Activated naive CD4-positive, alpha-beta T cell treated with anti-CD3 and anti-CD28 coated beads, Interleukin-2, amount 50 U/mL, for 24 hours (primary cell): ENCODE results near the gene UNC5B.

Experiments
- H3K27ac Mint-ChIP-seq: one replicate; pipeline ENCODE4 v1.8.0; 2021; ENCODE audit warnings: mild to moderate bottlenecking, mixed read lengths
- H3K27me3 Mint-ChIP-seq: one replicate; pipeline ENCODE4 v1.8.0; 2021; ENCODE audit warnings: mixed read lengths
- H3K36me3 Mint-ChIP-seq: one replicate; pipeline ENCODE4 v1.8.0; 2021; ENCODE audit warnings: mixed read lengths
- H3K4me1 Mint-ChIP-seq: one replicate; pipeline ENCODE4 v1.8.0; 2021; ENCODE audit warnings: mixed read lengths
- H3K4me3 Mint-ChIP-seq: one replicate; pipeline ENCODE4 v1.8.0; 2021; ENCODE audit warnings: mild to moderate bottlenecking, mixed read lengths
- H3K9me3 Mint-ChIP-seq: one replicate; pipeline ENCODE4 v1.8.0; 2021; ENCODE audit warnings: mixed read lengths

The UNC5B gene

DNA sequence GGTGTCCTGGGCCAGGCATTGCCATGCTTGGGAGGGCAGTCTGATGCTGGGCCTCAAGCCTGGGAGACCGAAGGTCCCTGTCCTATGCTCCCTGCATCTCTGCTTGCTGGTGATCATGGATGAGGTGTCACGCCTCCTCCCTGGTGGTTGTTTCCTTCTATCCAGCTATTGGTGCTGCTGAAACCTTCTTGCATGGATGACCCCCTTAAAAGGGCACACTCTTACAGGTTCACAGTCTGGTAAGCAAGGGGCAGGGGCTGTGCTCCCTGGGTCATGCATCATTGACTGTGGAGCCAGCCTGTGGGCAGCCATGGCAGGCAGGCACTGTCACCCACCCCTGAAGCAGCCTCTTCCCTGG lies 69.9 kb downstream of the UNC5B start:
- H3K4me1 Mint-ChIP-seq, result no peaks in the 10 kb centered on the region
- H3K27me3 Mint-ChIP-seq, result no peaks in the 10 kb centered on the region
- no peak overlapping the region for H3K27ac Mint-ChIP-seq
- H3K36me3 Mint-ChIP-seq, result no peaks in the 10 kb centered on the region
- H3K9me3 Mint-ChIP-seq, result no peaks in the 10 kb centered on the region
- H3K4me3 Mint-ChIP-seq, result no peak overlapping the region

GRCh38 chr10:71283410-71283809 lies 71.0 kb downstream of the UNC5B start:
- no peaks in the 10 kb centered on the region for H3K4me1 Mint-ChIP-seq
- H3K36me3 Mint-ChIP-seq, result no peaks in the 10 kb centered on the region
- no peaks in the 10 kb centered on the region for H3K9me3 Mint-ChIP-seq
- no peak overlapping the region for H3K27ac Mint-ChIP-seq
- no peak overlapping the region for H3K4me3 Mint-ChIP-seq
- peaks cover 2% of the 10 kb centered on the region for H3K27me3 Mint-ChIP-seq

DNA sequence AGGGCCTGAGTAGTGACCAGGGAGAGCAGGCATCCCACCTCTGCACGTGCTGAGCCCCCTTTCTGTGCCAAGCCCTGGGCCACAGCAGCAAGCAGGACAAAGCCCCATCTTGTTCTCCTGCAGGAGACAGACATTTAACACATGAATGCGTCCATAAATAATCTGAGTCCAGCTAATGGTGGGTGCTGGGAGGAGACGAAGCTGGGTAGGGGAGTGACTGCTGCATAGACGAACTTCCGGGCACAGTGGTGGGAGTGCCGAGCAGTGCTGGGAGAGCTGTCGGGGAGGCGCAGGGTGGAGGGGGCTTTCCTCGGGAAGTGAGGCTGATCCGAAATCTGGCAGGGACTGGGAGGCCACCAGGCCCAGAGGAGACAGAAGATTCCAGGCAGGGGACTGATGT lies 71.5 kb downstream of the UNC5B start:
- H3K36me3 Mint-ChIP-seq, result no peaks in the 10 kb centered on the region
- no peak overlapping the region for H3K27ac Mint-ChIP-seq
- no peaks in the 10 kb centered on the region for H3K4me1 Mint-ChIP-seq
- no peaks in the 10 kb centered on the region for H3K9me3 Mint-ChIP-seq
- H3K4me3 Mint-ChIP-seq, result no peak overlapping the region
- peaks cover 2% of the 10 kb centered on the region for H3K27me3 Mint-ChIP-seq

DNA sequence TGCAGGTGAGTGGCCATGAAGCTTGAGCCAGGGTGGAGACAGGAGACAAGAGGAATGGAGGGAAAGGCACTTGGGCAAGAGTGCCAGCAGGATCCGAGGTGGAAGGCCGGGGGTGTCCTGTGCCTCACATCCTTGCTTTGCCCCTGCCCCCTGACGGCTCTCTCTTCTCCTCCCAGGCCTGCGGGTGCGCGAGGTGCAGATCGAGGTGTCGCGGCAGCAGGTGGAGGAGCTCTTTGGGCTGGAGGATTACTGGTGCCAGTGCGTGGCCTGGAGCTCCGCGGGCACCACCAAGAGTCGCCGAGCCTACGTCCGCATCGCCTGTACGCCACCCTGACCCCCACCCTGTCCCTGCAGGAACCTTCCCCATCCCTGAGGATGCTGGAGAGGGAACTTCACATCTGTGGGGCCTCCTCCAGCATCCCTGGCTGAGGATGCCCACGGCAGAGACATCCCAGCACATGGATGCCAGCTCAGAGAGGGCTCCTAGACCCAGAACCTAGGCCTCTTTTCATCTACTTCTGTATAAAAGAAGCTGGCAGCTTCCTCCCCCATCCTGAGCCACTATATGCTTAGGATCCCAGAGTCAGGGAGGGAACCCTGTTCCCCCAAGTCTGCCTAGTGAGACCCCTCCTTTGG lies 72.3 kb downstream of the UNC5B start:
- no peak overlapping the region for H3K4me3 Mint-ChIP-seq
- H3K27ac Mint-ChIP-seq, result no peak overlapping the region
- H3K27me3 Mint-ChIP-seq, result peaks cover 2% of the 10 kb centered on the region
- no peaks in the 10 kb centered on the region for H3K4me1 Mint-ChIP-seq
- no peaks in the 10 kb centered on the region for H3K36me3 Mint-ChIP-seq
- H3K9me3 Mint-ChIP-seq, result no peaks in the 10 kb centered on the region

- Mint-ChIP-seq H3K36me3 (no peaks in the 10 kb centered on the region), H3K27me3 (peaks cover 2% of the 10 kb centered on the region), H3K4me3 (no peak overlapping the region), H3K27ac (no peak overlapping the region), H3K9me3 (no peaks in the 10 kb centered on the region), H3K4me1 (no peaks in the 10 kb centered on the region)
These were observed 72.8 kb downstream of the UNC5B start for GRCh38 chr10:71285180-71285545.

GRCh38 chr10:71285986-71286385 lies 73.6 kb downstream of the UNC5B start:
- H3K4me3 Mint-ChIP-seq, result no peak overlapping the region
- peaks cover 2% of the 10 kb centered on the region for H3K27me3 Mint-ChIP-seq
- no peak overlapping the region for H3K27ac Mint-ChIP-seq
- no peaks in the 10 kb centered on the region for H3K4me1 Mint-ChIP-seq
- no peaks in the 10 kb centered on the region for H3K9me3 Mint-ChIP-seq
- H3K36me3 Mint-ChIP-seq, result no peaks in the 10 kb centered on the region

DNA sequence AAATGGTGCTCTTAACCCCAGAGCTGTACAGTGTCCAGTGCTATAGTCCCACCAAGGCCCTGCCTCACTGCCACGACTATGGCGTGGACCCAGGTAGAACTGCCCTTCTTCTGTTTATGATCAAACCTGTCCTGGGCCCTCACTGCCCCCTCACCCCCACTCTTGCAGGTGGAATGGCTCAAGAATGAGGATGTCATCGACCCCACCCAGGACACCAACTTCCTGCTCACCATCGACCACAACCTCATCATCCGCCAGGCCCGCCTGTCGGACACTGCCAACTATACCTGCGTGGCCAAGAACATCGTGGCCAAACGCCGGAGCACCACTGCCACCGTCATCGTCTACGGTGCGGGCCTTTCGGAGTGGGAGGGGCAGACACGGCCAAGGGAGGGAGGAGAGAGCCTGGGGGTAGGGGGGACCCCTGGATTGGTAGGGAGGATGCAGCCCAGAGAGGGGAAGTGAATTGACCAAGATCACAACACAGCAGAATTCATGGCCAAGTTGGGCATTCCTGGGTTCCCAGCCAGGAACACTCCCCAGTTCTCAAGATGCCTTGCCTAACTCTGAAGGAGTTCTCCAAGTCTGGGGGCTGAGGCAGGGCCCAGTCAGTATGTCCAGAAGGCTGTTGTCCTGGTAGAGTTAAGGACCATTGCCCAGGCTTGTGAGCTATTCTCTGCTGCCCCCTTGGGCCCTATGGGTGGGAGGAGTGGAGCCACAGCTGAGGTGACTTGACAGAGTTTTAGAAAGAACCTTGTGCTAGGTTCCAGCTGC lies 74.3 kb downstream of the UNC5B start:
- Mint-ChIP-seq H3K27me3 (peaks cover 2% of the 10 kb centered on the region), H3K9me3 (no peaks in the 10 kb centered on the region), H3K4me3 (no peak overlapping the region), H3K36me3 (no peaks in the 10 kb centered on the region), H3K27ac (no peak overlapping the region), H3K4me1 (no peaks in the 10 kb centered on the region)

DNA sequence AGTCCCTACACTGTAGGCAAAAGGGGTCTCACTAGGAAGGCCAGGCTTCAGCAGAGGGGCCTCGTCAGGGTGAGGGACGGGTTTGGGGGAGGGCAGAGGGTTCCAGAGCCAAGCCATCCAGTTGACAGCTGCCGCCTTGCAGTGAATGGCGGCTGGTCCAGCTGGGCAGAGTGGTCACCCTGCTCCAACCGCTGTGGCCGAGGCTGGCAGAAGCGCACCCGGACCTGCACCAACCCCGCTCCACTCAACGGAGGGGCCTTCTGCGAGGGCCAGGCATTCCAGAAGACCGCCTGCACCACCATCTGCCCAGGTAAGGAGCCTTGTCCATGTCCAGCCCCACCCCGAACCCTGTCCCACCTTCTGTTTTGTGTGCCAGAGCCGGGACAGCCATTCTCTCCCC lies 75.1 kb downstream of the UNC5B start:
- H3K4me3 Mint-ChIP-seq, result no peak overlapping the region
- H3K4me1 Mint-ChIP-seq, result no peaks in the 10 kb centered on the region
- H3K27me3 Mint-ChIP-seq, result peaks cover 2% of the 10 kb centered on the region
- no peak overlapping the region for H3K27ac Mint-ChIP-seq
- no peaks in the 10 kb centered on the region for H3K36me3 Mint-ChIP-seq
- no peaks in the 10 kb centered on the region for H3K9me3 Mint-ChIP-seq

- H3K36me3 Mint-ChIP-seq, result no peaks in the 10 kb centered on the region
- H3K4me3 Mint-ChIP-seq, result no peak overlapping the region
These were observed 76.1 kb downstream of the UNC5B start for GRCh38 chr10:71288461-71288860.

DNA sequence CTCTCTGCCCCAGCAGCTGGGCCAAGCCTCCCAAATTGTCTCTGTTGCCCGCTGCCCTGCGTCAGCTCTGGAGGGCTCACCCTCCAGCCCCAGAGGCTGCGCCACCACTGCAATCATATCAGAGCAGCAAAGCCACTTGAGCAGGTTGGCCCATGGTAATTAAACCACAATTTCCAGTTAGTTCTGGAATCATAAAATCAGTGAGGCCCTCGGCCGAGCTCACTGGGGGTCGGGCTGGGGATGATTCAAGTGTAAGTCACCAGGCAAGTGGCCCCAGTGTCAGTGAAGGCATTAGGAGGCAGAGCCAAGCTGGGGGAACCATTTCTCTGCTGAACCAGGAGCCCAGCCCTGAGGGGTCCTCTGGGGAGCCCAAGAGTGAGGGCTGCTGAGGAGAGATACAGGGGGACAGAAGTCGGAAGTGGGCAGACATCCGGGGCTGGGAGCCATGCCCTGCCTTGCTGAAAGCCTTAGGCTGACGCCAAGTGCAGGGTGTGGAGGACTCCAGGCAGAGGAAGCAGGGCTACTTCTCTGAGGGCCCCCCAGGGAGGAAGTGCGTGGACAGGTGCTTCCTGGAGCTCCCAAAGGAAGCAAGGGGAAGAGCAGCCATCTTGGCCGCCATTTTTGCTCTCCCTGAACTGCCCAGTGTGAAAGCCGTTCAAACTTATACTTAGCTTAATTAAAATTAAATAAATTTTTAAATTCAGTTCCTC lies 77.2 kb downstream of the UNC5B start:
- H3K27ac Mint-ChIP-seq, result no peak overlapping the region
- no peaks in the 10 kb centered on the region for H3K4me1 Mint-ChIP-seq
- H3K9me3 Mint-ChIP-seq, result no peaks in the 10 kb centered on the region
- no peaks in the 10 kb centered on the region for H3K36me3 Mint-ChIP-seq
- H3K4me3 Mint-ChIP-seq, result no peak overlapping the region
- peaks cover 2% of the 10 kb centered on the region for H3K27me3 Mint-ChIP-seq

More at GRCh38 chr10:71288461-71288860, 76.1 kb downstream of the UNC5B start:
- Mint-ChIP-seq H3K9me3 (no peaks in the 10 kb centered on the region), H3K27ac (no peak overlapping the region), H3K4me1 (no peaks in the 10 kb centered on the region), H3K27me3 (peaks cover 2% of the 10 kb centered on the region)

DNA sequence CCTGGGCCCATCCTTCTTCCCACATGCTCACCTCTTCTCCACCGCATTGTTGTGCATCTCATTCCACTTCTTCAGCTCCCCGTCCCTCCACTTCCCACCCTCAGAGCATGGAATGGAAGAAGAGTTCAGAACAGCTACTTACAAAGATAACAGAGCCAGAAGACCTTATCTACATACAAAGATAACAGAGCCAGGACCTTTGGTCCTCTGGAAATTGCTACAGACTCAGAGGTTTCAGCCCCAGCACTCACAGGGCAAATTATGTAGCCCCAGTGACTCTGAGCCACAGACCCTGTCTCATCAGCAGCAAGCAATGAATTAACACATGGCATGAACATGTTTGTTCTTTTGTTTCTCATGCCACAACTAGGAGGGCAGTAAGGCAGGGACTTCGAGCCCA lies 78.0 kb downstream of the UNC5B start:
- Mint-ChIP-seq H3K27ac (no peak overlapping the region), H3K36me3 (no peaks in the 10 kb centered on the region), H3K4me1 (no peaks in the 10 kb centered on the region), H3K9me3 (no peaks in the 10 kb centered on the region), H3K4me3 (no peak overlapping the region), H3K27me3 (peaks cover 2% of the 10 kb centered on the region)

- Mint-ChIP-seq H3K4me1 (no peaks in the 10 kb centered on the region), H3K4me3 (no peak overlapping the region), H3K36me3 (no peaks in the 10 kb centered on the region), H3K27ac (no peak overlapping the region), H3K27me3 (peaks cover 2% of the 10 kb centered on the region), H3K9me3 (no peaks in the 10 kb centered on the region)
These were observed 78.6 kb downstream of the UNC5B start for GRCh38 chr10:71290806-71291527.

DNA sequence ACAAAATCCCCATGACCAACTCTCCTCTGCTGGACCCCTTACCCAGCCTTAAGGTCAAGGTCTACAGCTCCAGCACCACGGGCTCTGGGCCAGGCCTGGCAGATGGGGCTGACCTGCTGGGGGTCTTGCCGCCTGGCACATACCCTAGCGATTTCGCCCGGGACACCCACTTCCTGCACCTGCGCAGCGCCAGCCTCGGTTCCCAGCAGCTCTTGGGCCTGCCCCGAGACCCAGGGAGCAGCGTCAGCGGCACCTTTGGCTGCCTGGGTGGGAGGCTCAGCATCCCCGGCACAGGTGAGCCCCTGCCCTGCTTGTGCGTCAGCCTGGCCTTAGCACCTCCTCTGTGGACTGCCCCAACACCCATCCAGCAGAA lies 79.1 kb downstream of the UNC5B start:
- H3K36me3 Mint-ChIP-seq, result no peaks in the 10 kb centered on the region
- no peaks in the 10 kb centered on the region for H3K4me1 Mint-ChIP-seq
- no peak overlapping the region for H3K27ac Mint-ChIP-seq
- H3K9me3 Mint-ChIP-seq, result no peaks in the 10 kb centered on the region
- H3K27me3 Mint-ChIP-seq, result peaks cover 2% of the 10 kb centered on the region
- no peak overlapping the region for H3K4me3 Mint-ChIP-seq

GRCh38 chr10:71292624-71293445 lies 80.5 kb downstream of the UNC5B start:
- Mint-ChIP-seq H3K27me3 (peaks cover 2% of the 10 kb centered on the region), H3K9me3 (no peaks in the 10 kb centered on the region), H3K4me1 (no peaks in the 10 kb centered on the region), H3K27ac (no peak overlapping the region), H3K4me3 (no peak overlapping the region), H3K36me3 (no peaks in the 10 kb centered on the region)

DNA sequence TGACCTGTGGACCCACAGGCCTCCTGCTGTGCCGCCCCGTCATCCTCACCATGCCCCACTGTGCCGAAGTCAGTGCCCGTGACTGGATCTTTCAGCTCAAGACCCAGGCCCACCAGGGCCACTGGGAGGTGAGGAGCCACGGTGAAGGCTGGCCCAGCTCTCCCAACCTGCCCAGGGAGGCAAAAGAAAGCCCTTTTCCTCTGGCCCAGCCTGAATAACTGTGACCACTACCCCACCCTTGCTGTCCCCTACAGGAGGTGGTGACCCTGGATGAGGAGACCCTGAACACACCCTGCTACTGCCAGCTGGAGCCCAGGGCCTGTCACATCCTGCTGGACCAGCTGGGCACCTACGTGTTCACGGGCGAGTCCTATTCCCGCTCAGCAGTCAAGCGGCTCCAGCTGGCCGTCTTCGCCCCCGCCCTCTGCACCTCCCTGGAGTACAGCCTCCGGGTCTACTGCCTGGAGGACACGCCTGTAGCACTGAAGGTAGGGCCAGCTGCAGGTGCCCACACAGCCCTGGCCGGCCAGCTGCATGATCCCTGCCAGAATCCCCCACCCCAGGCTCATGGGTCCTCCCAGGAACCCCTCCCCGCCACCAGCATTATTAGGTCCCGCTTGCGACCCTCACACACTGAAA lies 81.2 kb downstream of the UNC5B start:
- Mint-ChIP-seq H3K9me3 (no peaks in the 10 kb centered on the region), H3K4me3 (no peak overlapping the region), H3K27ac (no peak overlapping the region), H3K36me3 (no peaks in the 10 kb centered on the region), H3K27me3 (no peaks in the 10 kb centered on the region), H3K4me1 (no peaks in the 10 kb centered on the region)
